HG03575 (cell line): Measurements from ENCODE around the gene DTD1.

Experiments
- ATAC-seq: cut with Tn5 transposase; IDR thresholded peaks from one replicate; pipeline ENCODE4 v1.9.1; 2021; ENCODE audit not compliant: unreplicated experiment, insufficient number of reproducible peaks, low FRiP score; ENCODE audit errors: extremely low read depth

DTD1 gene

GRCh38 chr20:18811186-18811585 lies 223.3 kb downstream of the DTD1 start:
- ATAC-seq, result no peak

GRCh38 chr20:18811904-18812303 lies 224.1 kb downstream of the DTD1 start:
- ATAC-seq, result no peak

- no peak for ATAC-seq
These were observed 225.6 kb downstream of the DTD1 start, which contains the start of gene SCP2D1 for GRCh38 chr20:18813483-18813882. Gene SCP2D1 (plus strand): TSS chr20:18813783. CDS start chr20:18813816, 33 bp downstream.

GRCh38 chr20:18815194-18815942 lies 227.5 kb downstream of the DTD1 start:
- no peak for ATAC-seq
